SHP77 (cell line): ENCODE measurements around the gene KRT36.

Source experiments
- DNase-seq, 2 experiments: peaks; one replicate each; lab custom pipeline; 2025; lab: John Stamatoyannopoulos, UW

Gene KRT36

GRCh38 chr17:41476866-41477815, 12.6 kb downstream of the KRT36 start:
- no peak for DNase-seq

DNA sequence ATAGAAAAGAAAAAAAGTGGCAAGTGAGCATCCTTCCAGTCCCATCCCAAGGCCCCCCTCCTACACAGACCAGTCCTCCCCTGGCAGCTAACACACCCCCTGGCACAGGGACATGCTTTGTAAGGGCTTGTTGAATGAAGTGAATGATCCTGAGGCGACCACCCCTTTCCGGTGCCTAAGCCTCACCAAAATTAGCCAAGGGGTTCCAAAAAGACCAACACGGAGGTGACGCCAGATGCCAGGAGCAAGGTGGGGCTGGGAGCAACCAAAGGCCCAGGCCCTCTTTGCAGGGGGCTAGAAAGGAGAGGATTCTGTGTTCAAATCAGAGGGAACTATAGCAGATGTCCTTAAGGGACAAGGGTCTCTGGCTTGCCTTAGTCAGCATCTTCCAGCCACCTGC, 14.3 kb downstream of the KRT36 start:
- DNase-seq = no peak

DNA sequence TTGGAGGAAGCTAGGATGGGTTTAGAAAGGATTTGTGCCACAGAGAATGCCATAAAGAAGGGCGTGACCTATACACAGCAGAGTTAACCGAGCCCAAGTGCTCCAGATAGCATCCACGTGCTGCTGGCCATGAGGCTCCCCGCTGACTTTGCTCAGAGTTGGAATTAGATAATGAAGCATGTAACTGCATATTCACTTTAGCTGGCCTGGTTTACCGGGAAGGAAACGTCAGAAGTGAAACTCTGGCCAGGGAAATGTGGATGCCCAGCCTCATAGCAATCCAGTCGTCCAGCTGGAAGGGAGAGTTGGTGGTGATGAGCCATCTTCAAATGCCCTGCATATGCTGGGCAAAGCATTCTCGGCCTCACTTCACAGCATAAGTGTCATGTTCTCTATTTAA, 14.8 kb downstream of the KRT36 start:
- DNase-seq = no peak

GRCh38 chr17:41468346-41468745, 21.4 kb downstream of the KRT36 start:
- no peak for DNase-seq

DNA sequence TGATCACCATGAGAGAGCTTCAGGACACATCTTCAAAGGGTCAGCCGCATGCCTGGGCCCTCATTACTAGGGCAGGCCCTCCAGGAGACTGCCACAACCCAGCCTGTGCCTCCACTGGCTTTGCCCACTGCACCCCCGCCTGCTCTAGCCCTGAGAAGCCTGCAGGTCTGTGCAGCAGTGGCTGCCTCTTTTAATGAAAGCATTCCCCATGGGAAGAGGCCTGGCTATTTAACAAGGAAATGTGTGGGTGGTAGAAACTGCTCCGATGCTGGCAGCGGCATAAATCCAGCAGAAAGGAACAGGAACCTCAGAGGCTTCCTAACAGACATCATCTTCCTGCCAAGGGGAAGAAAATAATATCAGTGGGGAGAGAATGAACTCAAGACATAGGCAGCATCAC, 22.1 kb downstream of the KRT36 start:
- DNase-seq = no peak

DNA sequence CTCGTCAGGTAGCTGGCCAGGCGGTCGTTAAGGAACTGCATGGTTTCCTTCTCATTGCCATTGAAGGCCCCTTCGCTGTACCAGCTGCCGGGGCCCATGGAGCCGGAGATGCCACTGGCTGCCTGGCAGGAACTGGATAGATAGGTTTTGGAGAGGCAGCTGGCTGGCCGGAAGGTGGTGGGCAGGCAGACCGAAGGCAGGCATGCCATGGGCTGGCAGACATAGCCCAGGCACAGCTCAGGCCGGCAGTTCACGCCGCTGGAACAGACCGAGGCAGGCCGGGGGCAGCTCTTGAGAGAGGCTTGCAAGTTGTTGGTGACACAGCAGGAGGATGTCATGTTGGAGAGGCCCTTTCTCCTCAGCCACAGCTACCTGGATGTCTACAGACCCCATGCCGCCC, 22.7 kb downstream of the KRT36 start, which contains the start of gene KRT32:
Gene KRT32, minus strand, starts transcription at position 399 of the 400 bp plus-strand sequence. Its CDS starts 61 bp downstream, at position 338.
- DNase-seq = no peak

GRCh38 chr17:41464682-41465081, 25.0 kb downstream of the KRT36 start:
- DNase-seq = no peak

GRCh38 chr17:41464173-41464572, 25.5 kb downstream of the KRT36 start:
- DNase-seq = no peak

- no peak for DNase-seq
These were observed 26.0 kb downstream of the KRT36 start for GRCh38 chr17:41463746-41464145.

DNA sequence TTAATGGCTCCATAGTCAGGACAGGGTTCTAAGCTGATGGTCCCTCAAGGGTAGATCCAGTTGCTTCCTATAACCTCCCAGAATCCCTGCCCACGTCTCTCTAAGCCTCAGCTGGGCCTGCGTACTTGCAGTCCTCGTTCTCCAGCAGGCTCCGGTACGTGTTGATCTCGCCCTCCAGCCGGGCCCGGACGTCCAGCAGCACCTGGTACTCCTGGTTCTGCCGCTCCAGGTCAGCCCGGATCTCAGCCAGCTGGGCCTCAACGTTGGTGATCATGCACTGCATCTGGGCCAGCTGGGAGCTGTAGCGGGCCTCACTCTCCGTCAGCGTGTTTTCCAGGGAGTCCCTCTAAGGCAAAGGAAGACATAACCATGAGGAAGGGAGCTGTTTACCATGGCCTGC, 27.0 kb downstream of the KRT36 start:
- DNase-seq = no peak

DNA sequence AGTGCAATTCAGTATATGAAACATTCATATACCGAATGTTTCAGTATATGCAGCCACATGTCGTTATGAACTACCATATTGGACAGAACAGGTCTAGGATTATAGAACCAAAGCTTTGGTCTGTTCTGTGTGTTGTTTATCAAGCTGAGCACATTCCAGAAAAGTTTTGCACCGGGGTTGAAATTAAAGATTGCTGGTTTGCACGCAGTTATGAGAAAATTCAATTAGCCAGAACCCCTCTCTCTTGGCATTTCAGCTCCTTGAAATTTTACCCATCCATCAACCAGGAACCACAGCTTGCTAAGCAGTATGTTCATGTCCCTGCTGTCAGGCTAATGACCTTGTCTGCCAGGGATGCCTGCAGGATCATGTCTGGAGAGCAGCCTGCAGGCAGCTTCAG, 32.0 kb downstream of the KRT36 start:
- no peak for DNase-seq

DNA sequence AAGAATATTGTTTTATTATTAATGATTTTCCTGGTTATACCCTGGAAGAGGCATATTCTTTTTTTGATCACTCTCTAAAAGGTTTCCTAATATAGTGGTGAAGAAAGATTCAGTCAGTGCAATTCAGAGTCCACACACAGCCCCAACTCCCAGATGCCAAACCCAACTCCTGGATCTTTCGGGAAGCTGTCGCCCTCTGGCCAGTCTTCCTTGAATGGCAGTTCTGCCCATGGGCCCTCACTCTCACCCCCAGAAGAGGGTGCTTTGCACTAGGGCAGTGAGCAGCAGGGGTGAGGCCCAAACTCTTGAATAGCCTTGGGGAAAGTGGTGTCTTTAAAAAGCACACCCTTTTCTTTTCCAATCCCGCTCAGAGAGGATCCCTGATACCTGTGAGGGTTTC, 33.5 kb downstream of the KRT36 start:
- no peak for DNase-seq

DNA sequence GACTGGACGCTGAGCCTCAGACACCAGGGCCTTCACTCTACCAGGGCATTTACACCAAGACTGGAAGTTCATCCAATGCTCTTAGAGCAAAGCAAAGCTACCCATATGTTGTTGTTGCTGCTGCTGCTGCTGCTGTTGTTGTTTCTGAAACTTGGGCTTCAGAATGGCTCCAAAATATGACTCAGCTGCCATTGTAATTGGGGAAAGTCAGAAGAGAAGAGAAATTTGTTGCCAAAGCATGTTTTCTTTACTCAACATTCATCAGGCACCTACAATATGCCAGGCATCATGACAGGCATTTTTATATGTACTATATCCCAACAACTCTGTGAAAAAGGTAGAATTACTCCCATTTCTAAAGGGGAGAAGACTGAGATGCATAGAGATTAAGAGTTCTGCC, 34.5 kb downstream of the KRT36 start:
- DNase-seq = no peak

- DNase-seq = no peak
These were observed 36.6 kb downstream of the KRT36 start for GRCh38 chr17:41453066-41453465.

GRCh38 chr17:41452281-41452680, 37.4 kb downstream of the KRT36 start:
- no peak for DNase-seq

- no peak for DNase-seq
These were observed 38.5 kb downstream of the KRT36 start for GRCh38 chr17:41451154-41451728.

DNA sequence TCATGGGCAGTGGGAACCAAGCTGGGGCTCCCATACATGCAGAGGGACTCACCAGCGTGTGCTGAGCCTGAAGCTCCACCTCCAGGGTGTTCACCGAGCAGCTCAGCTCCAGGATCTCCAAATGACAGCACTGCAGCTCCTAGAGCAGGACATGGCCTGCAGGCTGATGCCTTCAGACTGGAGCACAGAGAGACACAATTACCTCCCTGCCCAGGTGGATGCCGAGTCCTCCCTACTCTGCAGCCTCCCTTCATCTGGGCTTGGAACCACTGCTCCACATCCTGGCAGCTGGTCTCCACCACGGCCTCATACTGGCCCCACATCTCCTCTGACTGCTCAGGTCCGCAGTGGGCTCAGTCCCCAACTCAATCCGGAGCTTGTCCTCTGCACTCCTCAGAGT, 40.7 kb downstream of the KRT36 start:
- DNase-seq = no peak

DNA sequence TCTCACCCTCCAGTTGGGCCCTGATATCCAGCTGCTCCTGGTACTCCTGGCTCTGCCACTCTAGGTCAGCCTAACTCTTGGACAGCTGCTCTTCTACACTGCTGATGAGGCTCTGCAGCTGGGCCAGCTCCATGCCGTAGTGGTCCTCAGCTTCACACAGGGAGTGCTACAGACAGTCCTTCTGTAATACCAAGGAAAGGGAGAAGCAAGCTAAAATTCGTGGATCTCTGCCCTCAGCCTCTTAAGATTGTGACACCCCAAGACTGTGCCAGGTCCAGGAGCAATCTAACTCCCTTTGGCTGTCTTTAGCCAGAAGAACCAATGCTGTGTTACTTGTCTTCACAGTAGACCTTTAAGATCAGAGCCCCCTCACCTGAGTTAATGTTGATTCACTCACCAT, 41.2 kb downstream of the KRT36 start:
- DNase-seq = no peak

DNA sequence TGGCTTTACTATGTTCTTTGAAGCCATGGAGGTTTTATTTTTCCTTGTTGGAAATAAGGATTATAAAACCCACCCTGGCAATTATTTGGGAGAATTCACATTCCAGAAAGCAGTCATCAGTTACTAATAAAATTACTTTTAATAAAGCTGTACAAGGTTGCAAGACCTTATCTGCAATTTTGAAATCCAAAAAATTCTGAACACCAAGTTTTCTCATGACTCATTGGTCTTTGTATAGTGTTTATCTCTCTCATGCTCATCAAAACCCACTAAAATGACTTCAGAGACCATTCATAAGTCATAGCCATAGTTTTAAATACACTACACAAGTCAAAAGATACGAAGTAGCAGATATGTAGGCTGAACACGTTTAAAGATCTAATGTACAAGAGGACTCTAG, 42.9 kb downstream of the KRT36 start:
- no peak for DNase-seq

GRCh38 chr17:41444640-41445039, 45.1 kb downstream of the KRT36 start:
- no peak for DNase-seq

GRCh38 chr17:41444186-41444585, 45.5 kb downstream of the KRT36 start:
- no peak for DNase-seq

- DNase-seq = no peak
These were observed 47.0 kb downstream of the KRT36 start for GRCh38 chr17:41442739-41443138.

GRCh38 chr17:41440531-41441033, 49.1 kb downstream of the KRT36 start, which contains the start of gene KRT38:
Gene KRT38 (minus strand): TSS chr17:41440983. CDS start chr17:41440921, 62 bp downstream.
- no peak for DNase-seq
